Stimulated activated CD4-positive, alpha-beta T cell treated with anti-CD3 and anti-CD28 coated beads, Interleukin-1b, Interleukin-23, amount 100 ng/mL, for 24 hours (primary cell): ENCODE data around the gene TSTD1.
"Not testable (repeated sequence)": the region's sequence is repeated elsewhere in the genome, so short reads cannot be mapped to it uniquely, and the experiment has no call there.

Experiments used
- DNase-seq, 4 experiments: peaks; one replicate each; pipeline ENCODE4 v3.0.0-alpha.2; 2020; ENCODE audit warnings: low read depth in 4 of 4, low spot score in 1 of 4

TSTD1 gene

GRCh38 chr1:161069241-161069640, 30.5 kb upstream of the TSTD1 start:
- DNase-seq, result no peak

DNA sequence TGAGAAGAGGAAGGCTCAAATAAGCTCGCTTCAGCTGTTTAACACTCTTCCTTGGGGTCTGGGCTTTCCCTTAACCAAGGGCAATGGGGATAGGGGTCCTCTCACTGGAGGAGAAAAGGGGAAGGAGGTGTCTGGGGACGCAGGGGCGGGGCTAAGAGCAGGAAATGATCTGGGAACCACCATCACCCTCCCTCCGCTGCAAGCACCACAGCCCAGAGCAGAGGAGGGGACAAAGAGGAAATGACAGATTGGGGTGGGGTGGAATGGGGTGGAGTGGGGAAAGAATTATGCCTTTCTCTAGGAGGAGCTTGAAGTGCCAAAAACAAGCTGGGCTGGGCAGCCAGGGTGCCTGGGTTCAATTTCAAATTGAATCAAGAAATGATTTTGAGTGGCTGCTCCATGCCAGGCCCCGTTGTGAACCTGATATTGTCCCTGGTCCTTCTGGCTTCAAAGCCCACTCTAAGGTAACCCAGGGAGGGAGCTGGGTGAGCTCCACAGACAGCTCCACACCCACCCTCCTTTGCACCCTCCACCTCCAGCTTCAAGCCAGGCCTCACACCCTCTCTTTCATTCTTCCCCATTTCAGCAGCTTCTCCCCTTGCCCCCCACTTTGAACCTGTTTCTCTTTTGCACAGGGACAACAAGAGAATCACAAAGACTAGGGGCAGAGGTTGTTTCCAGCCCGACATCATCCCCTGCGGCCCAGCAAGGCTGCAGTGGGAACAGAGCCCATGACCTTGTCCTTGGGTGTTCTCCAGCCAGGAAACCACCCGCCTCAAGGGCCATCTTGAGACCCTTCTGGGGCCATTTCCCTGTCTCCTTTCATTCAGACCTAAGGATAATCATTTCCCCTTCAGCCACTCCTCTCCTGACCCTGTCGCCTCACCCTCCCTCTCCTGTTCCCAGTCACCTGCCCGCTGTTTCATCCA, 29.8 kb upstream of the TSTD1 start:
- peak in 3 of 4 experiments; percentile 47 to 78 (median 65) for DNase-seq

GRCh38 chr1:161066694-161067093, 27.9 kb upstream of the TSTD1 start:
- no peak for DNase-seq

GRCh38 chr1:161065681-161066080, 26.9 kb upstream of the TSTD1 start:
- not testable (repeated sequence) for DNase-seq

GRCh38 chr1:161063936-161064335, 25.2 kb upstream of the TSTD1 start:
- not testable (repeated sequence) for DNase-seq

DNA sequence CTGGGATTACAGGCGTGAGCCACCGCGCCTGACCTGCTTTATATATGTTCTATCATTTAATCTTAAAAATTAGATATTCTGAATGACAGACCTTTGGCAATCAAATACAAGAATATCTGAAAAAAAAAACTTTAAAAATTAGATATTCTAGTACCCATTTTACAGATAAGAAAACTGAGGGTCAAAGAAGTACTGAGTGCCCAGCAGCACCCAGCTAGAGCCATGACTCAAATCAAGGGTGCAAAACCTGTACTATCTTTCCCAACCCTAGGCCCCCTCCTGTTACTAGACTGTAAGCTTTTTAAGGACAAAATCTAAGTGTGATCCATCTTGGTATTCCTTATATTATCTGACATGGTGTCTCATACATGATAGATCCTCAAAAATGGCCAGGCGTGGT, 22.7 kb upstream of the TSTD1 start:
- DNase-seq, result no peak

DNA sequence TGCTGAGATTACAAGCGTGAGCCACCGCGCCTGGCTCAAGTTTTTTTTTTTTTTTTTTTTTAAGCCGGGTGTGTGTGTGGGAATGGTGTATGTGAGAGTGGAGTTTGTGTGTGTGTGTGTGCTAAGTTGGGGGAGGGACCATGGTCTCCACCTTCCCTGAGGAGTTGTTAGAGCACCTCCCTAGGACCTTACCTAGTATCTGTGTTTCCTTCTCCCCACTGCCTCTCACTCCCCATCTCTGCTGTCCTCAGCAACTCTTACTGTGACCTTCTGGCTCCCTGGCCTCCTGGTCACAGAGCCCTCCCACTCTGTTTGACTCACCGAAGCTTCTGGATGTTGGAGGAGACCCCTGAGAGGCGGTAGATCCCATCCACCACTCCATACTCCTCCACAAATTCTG, 20.5 kb upstream of the TSTD1 start:
- DNase-seq, result no peak

GRCh38 chr1:161054805-161055204, 16.0 kb upstream of the TSTD1 start:
- no peak for DNase-seq

DNA sequence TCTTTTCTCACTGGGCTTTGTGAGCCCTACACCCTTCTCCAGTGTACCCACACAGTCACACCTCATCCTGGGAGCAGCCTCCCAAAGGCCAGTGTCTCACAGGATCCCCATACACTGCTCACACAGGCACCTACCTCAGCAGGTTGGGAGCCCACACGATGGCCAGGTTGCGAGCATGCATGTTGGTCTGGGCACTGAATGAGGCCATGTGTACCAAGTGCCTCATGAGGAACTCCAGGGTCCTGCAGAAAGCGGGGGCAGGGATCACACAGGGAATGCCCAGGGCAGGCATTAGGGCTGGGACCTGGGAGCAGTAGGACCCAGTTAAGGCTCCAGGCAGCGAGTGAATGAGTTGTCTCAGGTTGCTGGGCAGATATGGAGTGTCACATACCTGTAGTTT, 15.5 kb upstream of the TSTD1 start:
- no peak for DNase-seq

- DNase-seq, result no peak
These were observed 14.1 kb upstream of the TSTD1 start for GRCh38 chr1:161052899-161053298.

GRCh38 chr1:161051219-161051618, 12.5 kb upstream of the TSTD1 start:
- no peak for DNase-seq

GRCh38 chr1:161048949-161049722, 10.4 kb upstream of the TSTD1 start:
- DNase-seq, result no peak

GRCh38 chr1:161047436-161048420, 9.0 kb upstream of the TSTD1 start:
- no peak for DNase-seq

GRCh38 chr1:161046605-161047228, 8.0 kb upstream of the TSTD1 start:
- no peak for DNase-seq

GRCh38 chr1:161045736-161046604, 7.2 kb upstream of the TSTD1 start, which contains the start of gene USF1:
Gene USF1, minus strand, starts transcription at chr1:161045977. Its CDS starts 2,702 bp downstream, at chr1:161043275.
- peak; percentile 67 to 88 (median 82) for DNase-seq

DNA sequence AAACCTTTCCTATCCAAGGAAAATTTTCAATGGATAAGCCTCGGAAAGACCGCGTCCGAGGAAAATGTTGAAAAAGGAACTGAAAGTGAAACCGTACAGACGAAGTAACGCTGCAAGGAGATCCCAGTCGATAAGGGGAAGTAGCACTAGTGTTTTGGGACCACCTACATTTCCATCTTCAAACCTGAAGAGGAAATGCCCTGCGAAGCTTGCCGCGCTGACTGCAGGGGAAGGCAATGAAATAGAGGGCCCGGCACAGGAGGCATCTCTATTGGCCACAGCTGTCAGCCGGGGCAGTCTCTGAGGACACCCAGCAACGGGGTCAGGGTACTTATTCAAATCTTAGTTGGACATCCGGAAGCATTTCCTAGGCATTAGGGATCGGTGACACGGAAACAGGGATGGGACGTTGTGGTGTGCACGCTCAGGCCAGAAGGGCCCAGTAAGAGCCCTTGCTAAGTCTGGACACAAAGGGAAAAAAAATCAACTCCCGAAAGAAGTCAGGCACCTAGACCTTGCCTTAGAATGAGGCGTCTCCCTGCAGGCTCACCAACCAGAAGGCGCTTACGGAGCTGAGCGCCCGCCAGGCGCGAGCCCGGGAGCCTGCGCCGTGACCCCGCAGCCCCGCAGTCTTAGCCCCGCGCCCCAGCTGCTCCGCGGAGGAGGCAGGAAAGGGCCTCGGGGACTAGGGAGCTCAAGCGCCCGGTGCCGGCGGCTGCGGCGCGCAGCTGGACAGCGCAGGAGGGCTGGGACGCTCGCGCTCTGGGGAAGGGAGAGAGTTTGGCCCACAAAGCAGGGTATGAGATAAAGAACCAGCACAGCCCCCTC, 6.4 kb upstream of the TSTD1 start:
- peak in 1 of 4 experiments; percentile 24 for DNase-seq

GRCh38 chr1:161044535-161044907, 5.8 kb upstream of the TSTD1 start:
- DNase-seq, result no peak

DNA sequence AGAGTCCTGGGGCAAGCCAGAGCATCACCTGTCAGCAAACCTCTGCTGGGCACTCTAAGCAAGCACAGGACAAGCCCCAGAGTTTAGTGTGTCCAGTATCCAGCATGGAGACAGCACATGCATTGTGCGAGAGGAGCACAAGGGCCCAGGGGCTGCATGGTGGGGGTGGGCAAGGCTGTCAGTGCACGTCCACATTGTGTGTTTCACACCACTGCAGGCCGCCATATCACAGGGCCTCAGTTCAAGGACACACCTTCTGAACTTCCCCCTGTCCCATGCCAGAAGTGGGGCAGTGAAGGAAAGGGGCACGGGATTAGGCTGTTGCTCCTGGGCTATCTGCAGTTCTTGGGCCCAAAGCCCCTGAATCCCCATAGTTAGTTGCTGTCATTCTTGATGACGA, 782 bp upstream of the TSTD1 start:
- no peak for DNase-seq

DNA sequence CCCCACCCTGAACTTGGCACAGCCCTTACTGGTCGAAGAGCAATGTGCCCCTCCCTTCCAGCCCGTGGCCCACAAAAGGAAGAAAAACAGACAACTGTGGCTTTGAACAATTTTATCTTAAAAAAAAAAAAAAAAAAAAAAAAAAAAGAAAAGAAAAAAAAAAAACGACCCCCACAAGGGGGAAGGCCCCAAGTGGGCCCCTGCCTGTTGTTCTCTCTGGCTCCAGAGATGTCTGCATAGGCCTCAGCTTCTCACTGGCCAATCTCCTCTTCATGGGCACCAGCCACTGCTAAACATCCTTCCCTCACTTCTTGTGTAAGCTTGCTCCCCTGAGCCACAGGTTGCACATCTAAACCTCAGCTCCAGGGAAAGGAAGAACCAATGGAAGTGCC, 386 bp upstream of the TSTD1 start:
- no peak for DNase-seq
